T-helper 2 cell (primary cell): ENCODE data around the gene DLG4.
"Not testable (repeated sequence)": the region's sequence is repeated elsewhere in the genome, so short reads cannot be mapped to it uniquely, and the experiment has no call there.

ENCODE experiments used
- DNase-seq, 5 experiments: peaks; one replicate each; pipeline versions ENCODE4 v3.0.0 to v3.0.0-alpha.2; 2012 to 2022

Gene DLG4

DNA sequence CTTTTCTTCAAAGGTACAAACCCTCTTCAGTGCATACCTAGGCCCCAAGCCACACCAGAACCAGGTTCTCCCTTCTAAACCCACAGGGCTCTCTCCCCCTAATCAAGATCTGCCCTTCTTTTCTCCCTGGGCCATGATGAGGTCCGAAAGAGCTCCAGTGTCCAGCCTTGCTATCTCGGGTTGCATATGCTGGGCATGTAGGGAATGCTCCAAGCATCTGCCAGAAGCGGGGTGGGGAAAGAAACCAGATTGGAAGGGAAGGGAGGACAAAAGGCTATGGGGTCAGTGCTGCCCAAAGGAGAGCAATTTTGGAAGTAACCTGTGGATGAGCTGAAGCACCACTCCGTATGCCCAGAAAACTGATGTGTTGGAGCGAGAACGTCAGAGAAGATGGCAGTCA lies 29.6 kb upstream of the DLG4 start:
- DNase-seq = no peak

DNA sequence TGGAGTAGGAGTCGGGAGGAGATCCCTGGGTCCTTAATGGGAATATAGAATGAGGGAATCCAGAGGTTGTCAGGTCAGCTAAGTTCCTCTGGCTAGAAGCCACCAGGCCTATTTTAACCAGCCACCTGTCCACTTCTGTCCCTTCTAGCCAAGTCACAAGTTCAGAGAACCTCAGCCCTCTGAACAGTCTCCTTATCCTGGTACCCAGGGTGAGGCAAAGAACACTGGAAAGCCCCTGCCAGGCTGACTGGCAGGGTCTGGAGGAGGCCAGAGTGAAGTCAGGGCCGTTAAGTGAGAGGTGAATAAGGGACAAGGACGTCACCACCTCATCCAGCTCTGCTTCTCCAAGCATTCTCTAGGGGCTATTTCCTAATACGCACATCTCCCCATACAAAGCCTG lies 29.2 kb upstream of the DLG4 start:
- no peak for DNase-seq

DNA sequence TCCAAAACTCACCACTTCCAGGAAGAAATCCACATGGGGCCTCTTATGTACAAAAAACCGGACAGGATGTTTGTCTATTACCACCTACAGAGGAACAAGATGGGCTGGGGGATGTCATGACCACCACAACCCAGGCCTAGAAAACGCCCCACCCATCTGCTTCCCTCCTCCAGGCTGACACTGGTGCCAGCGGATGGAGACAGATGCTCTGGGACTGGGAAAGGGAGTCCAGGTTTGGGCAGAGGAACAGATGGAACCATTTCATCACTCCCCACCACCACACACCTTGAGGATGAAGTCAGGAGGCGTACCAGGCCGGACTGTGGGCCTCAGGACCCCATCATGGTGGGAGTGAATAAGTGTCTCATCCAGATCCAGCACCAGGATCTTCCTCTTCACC lies 27.1 kb upstream of the DLG4 start:
- no peak for DNase-seq

DNA sequence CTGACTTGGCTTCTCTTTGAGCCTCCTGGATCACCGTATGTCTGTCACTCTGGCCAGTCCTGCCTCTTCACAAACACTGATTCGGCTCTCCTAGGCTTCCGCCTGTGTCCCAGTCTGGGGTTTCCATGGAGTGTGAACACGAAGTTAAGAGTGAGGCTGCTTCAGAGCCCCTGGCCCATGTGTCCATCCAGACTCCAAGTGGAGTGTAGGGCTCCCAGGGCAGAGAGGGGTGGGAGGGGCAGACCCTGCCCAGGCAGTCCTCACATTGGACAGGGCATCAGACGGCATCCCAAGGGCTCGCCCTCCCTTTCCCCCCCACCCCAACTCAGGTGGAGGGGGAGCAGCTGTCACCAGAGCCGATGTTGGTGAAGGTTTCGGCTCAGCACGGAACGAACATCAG lies 24.2 kb upstream of the DLG4 start:
- not testable (repeated sequence) for DNase-seq

DNA sequence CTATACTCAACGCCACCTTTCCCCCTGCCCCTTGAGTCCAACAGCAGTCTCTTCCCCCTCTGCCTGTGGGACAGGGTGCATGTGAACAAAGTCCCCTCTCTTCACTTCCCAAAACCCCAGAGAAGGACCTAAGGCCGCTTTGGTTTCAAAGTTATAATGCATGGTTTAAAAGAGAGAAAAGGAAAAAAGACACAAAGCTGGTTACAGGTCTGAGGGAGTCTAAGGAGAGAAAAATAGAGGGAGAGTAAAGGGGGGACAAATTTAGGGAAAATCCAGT lies 23.8 kb upstream of the DLG4 start:
- no peak for DNase-seq

DNA sequence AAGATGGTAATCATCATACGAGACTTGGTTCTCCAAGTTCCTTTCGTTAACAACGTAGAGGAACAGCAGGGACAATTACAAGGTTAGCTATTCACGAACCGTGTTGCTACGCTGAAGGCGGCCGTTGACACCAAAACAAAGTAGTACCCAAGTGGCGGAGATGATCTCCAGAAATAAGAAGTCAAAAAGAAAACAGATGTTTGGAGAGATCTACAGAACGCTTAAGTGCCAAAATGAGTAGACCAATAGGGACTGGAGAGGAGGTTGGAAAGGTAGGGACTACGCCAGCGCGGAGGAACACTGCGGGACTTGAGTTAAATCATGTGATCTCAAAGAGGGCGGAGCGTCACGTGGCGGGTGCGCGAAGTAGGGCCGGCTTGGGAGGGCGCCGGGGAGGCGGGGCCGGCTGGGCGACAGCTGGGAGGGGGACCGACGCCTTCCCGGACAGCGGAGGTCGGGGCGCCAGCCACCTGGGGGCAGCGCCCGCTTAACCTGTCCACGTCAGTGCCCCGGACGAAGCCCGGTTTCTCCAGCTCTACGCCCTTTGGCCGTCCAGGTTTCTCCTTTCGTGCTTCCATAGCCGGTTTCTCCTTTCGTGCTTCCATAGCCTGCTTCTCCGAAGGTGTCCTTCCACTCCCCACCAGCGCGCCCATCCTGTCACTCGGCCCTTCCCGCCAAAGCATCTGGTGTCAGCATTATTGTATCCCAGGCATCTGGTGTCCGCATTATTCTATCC lies 23.2 kb upstream of the DLG4 start:
- peak; percentile 88 to 97 (median 91) for DNase-seq

DNA sequence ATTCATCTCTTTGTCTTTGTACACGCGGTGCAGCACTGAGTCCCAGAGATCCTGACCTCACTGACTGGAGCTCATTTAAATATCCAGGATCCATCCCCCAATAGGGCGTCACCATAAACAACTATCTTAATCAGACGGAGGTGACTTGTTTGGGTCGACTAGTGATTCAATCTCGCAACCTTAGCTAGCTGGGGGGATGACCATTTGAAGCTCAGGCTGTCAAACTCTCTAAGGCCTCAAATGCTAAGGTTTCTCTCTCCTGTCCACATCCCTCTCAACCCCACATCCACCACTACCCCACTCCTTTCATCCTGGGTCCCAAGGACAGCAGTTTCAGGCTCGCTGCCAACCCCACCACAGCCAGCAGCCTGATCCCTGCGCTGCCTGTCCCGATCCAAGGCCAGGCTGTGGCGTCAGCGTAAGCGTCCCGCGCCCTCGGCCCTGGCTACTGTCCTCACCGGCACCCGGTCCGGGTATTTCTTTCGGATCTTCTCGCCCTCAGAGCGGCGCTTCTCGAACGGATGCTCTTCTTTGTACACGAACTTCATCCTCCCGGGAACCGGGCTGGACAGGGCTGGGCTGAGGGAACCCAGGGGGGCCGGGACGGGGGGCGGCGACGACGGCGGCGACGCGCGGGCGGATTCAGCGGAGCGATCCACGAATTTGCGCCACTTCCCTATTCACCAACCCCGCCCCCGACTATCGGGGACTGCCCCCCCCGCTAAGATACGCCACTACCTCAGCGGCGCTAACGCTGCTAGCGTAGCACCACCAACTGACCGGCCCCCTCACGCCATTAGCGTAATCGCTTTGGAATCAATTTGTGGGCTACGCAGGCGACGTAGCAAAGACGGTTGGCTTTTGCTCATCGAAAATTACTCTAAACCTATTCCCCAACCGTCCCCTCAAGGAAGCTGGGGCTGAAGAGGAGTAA lies 22.4 kb upstream of the DLG4 start, which contains the start of gene GABARAP:
Gene GABARAP (minus strand): TSS at position 667 of the 934 bp plus-strand sequence. CDS start 119 bp downstream, at position 548.
- DNase-seq = peak; percentile 85 to 94 (median 87)

DNA sequence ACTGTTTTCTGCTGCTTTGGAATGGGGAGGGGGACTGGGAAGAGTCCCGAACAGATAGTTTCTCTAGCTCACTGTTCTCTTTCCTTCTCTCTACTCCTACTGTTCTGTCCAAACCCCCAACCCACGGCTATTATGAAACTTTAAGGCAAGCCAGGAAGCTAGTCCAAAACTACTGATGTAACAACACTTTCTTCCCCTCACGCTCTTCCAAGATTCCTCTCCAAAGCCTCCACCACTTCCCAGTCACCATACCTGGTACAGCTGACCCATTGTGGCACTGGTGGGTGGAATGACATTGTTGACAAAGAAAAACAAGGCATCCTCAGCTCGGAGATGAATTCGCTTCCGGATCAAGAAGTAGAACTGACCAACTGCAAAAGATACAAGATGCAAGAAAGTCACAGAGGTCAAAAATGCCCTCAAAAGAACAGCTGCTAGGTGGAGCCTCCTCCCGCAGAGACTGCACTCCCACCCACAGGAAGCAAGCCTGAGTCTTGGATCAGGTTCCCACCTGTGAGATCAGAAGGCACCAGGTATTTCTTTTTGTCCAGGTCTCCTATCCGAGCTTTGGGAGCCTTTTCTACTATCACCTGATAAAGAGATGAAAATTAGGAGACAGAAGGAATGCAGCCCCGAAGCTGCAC lies 21.6 kb upstream of the DLG4 start:
- DNase-seq = no peak

DNA sequence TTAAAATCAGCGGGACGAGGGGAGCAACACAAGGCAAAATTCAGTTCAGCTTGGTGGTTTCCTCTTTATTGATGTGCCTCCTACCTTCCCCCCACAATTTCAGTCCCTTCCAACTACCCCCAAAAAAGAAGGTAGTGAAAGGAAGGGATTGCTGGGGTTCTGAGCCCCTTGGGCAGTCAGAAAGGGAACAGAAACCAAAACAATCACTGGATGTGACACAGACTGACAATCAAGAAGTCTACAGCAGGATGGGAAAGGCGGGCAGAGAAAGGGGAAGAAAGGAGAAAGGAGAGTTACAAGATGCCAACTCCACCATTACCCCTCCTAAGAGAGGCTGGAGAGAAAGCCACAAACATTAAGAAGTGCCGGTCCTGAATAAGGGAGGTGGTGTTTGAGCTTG lies 20.7 kb upstream of the DLG4 start:
- DNase-seq = no peak

DNA sequence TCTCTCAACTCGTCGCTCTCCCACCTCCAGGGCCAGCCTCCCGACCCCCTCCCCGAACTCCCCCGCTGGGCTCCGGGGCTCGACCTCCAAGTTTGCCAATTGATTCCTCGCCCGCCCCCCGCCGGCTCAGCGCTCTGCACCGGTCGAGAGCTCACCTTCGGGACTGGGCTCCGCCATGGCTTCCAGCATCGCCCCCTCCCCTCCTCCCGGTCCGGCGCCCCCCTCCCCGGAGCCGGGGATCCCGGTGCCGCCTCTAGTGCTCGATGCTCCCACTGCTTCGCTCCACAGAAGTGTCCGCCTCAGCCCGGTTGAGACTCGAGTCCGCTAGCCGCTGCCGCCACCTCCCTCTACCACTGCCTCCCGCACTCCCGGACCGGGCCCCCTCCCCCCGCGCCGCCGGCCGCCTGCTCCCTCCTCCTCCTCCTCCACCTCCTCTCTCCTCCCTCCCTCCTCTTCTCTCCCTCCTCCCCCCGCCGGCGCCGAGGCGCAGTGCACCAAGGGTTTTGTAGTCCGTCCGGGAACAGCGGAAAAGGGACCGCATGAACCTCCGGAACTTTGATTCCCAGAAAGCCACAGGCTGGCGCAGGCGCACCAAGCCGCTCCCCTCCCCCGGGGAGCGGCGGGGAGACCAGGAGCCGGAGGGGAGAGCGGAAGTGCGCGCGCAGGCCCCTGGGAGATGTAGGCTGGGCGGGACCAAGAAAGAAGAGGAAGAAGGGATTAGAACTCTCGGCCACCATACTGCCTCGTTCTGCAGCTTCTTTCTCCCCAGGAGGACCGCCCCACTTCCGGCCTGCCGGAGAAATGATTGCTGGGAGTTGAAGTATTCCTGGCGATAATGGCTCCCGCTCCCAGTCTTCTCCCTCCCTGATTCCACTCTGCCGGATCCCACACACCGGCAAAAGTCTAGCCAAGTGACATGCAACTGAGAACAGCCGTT lies 19.7 kb upstream of the DLG4 start, which contains the start of gene PHF23:
Gene PHF23 (minus strand): TSS at position 367 of the 937 bp plus-strand sequence. CDS start 178 bp downstream, at position 189.
- DNase-seq = peak; percentile 91 to 100 (median 97)

DNA sequence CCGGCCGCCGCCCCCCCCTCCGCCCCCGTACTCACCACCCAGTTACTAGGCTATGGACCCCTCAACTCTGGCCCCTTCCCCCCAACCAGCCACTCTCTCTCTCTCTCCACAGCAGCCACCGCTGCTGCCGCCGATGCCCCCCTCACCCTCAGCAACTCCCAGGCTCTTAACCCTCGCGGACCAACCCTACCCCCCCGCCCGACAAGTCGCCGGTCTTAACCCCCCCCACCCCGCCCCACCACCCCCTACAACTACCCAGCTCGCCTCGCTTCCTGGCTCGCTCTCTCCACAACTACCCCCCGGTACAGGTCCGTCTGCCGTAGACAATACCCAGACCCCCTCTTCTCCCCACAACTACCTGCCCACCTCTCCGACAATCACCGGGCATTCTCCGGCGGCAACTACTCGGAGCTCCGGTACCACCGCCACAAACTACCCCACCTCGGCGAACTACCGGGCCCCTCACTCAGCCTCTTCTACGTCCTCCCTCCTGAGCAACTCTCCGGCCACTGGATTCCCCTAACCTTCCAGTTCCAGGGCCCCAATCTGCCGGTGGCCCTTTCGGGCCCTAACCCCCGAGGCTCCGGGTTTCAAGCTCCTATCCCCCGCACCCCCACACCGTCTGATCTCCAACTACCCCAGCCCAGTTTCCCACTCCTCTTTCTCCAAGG lies 18.9 kb upstream of the DLG4 start:
- DNase-seq = peak in 2 of 5 experiments; percentile 39 to 71

DNA sequence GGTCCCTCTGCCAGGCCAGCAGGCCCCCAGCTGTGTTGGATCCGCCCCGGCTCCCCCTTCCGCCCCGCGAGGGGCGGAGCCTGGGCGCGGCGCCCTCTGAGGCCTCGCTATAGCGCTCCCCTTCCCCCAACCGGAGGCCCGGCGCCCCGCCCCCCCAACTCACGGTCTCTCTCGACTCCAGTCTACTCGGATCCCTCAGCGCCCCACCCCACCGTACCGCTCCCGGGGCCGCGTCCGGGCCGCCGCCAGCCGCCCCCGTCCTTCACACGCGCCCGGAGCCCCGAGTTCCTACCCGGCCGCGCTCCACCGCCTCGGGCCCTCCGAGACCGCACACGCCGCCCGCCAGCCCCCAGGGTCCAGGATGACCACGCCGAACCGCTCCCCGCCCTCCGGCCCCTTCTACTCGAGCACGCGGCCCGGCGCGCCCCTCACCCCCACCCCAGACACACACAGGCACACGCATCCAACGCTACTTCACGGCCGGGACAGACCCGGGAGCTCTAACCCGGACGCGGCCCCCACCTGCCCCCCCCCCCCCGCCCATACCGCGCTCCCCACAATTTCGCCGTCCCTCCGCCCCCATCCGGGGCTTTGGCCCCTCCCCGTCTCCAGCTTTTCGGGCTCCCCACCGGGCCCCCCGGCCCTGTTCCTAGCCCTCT lies 18.3 kb upstream of the DLG4 start:
- DNase-seq = peak; percentile 58 to 88 (median 75)

DNA sequence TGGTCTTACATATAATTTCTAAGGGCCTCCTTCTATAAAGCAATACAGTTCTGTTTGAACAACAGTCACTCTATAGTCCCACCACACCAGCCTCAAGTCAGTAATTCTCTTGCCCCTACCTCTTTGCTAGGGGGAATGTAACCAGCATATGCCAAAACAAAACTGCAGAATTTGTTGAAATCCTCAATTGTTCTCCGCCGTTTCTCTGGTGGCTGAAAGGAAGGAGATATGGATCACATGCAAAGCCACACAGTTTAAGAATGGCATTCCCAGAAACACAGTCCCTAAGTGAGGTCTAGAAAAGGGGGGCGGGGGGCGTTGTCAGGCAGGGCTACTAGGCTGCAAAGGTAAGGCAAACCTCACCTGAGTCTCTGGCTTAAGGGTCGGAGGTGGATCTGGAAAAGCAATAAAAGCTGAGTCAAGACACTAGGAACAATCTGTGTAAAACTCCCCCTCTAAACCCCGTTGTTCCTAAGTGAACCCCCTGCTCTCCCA lies 17.7 kb upstream of the DLG4 start:
- no peak for DNase-seq

DNA sequence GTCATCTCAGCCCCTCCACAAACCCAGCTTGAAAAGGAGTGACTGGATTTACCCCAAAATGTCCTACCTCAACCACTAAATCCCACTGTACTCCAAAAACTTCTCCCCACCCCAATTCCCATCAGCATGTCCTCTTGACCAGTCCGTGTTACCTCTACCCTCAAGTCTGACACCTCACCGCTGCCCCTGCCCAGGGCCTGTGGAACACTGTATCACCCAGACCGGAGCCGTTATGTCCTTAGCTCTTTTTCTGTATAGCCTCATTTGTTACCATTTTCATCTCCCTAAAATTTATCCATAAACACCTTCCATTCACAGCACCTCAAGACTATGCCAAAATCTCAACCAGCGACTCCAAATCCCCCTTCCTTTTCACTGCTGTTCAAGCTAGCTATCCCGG lies 17.2 kb upstream of the DLG4 start:
- no peak for DNase-seq

DNA sequence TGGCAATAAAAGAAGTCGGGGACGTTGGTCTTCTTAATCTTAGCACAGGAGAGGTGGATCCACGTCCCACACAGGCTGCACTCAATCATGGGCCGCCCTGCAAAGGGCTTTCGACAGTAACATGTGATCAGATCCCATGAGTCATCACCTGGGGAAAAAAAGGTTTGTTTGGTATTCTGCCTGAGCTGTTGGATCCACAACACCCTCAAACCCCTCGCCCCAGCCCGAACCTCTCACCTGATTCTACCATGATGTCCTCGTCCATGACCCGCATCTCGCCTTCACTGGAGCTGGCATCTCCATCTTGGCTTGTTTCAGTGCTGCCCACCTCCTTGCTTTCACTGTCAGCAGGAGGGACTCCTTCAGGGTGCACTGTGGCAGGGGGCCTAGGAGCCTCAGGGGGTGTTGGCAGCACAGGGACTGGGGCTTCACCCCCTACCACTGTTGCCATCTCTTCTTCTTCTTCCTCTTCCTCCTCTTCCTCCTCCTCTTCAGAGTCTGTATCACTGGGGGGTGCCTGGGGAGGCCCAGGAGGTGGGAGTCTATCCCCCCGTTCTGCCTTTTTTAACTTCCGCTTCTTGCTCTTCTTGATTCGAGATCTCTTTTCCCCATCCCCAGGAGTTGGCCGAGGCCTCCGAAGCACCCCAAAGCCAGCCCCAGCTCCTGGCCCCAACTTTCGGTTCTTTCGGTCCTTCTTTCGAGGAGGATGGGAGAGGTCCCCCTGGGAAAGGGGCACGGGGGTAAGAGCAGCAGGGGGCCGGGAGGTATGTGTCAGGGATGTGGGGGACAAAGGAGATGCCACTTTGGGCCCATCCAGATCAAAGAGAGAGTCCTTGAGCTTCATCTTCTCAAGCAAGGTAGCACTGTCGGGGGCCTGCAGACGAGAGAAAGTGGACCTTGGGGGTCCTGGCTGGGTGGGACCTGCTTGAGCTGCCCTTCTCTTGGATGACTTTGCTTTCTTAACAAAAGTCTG lies 16.3 kb upstream of the DLG4 start:
- DNase-seq = no peak

DNA sequence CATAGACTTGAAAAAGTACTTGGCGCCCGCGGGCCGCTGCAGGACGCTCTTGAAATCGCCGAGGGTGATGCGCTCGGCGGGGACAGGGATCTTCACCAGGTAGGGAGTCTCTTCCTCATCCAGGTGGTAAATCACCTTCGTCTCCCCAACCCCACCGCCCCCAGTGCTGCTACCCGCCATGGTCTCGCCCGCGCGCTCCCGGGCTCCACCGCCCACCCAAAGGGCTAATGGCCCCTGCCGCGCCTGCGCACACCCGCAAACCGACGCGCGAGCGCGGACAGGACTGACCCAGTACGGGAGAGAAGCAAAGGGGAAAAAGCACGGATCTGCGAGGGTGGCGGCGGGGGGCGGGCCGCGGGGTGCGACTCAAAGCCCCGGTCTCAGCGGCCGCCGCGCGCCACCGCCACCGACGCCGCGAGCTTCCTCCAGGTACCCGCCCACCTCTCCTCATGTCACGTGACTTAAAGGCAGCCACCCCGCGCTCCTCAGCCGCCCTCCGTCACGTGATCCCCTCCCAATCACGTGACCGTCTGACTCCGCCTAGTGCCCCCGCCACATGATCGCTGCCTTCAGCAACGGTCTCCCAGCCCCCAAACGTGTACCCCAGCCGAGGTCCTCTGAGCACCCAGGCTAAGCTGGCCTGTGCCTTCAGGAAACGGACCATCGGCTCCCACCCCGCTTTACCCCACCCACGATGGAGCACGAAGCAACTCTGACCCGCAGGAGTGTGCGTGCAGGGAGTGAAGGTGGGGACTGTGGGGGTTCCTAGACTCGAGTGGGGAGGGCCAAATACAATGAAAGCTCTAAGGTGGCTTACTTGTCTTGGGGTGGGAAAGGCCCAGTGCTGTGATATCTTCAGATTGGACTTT lies 14.7 kb upstream of the DLG4 start, which contains the start of gene DVL2:
Gene DVL2 (minus strand): TSS at position 435 of the 869 bp plus-strand sequence. CDS start 255 bp downstream, at position 180.
- DNase-seq = peak; percentile 86 to 96 (median 90)

DNA sequence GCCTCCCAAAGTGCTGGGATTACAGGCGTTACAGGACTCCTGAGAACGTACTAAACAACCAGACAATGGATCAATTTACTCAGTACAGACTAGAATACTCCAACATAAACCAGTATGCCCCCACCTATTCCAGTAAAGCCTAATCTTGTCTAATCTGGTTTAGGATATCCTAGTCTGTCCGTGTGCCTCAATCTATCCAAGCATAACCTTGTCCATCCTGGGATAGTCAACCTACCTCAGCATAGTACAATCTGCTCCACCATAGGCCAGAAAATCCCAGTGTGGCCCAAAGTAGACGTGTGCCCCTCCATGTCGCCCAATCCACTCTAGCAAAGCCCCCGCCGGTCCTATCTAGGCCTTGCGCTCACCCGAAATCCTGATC lies 14.1 kb upstream of the DLG4 start:
- no peak for DNase-seq

DNA sequence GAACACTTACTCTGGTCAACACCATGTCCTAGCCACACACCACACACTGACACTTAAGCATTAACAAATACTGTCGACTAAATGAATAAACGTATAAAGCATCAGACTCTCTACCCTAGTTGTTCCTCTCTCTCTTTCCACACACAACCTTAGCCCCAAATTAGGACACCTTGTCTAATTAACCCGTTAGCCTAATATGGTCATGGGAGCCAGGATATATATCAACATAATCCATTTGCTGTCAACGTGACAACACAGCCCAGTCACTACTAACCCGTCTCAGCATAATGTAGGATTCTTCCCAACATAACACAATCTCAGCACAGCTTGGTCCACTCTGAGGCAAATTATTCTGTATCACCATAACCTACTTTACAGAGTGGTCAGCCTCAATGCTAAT lies 12.5 kb upstream of the DLG4 start:
- no peak for DNase-seq
